Right renal pelvis (tissue), 4 donors: ENCODE results near the gene ANKRD9. TPM values are rescaled to one million over a fixed set of nuclear protein-coding genes. Genes with fewer than 3 reads are reported as not detected.
A peak's percentile ranks its signal among the peaks of the same experiment; 100 is the strongest.
"Not testable (repeated sequence)": the region's sequence is repeated elsewhere in the genome, so short reads cannot be mapped to it uniquely, and the experiment has no call there.

ENCODE experiments used
- DNase-seq, 4 donors: peaks; one replicate each; pipeline ENCODE4 v3.0.0-alpha.2; 2013; ENCODE audit warnings: low read depth in 4 of 4, low spot score in 3 of 4, missing footprints in 1 of 4
- polyA plus RNA-seq, 4 donors: library from polyadenylated mRNA; unstranded; fragments of 120-200 nt; gene quantifications; one replicate each; pipeline ENCODE4 v1.2.1, GENCODE V29; 2013; ENCODE audit not compliant: insufficient read length in 4 of 4

ANKRD9 gene, protein sequence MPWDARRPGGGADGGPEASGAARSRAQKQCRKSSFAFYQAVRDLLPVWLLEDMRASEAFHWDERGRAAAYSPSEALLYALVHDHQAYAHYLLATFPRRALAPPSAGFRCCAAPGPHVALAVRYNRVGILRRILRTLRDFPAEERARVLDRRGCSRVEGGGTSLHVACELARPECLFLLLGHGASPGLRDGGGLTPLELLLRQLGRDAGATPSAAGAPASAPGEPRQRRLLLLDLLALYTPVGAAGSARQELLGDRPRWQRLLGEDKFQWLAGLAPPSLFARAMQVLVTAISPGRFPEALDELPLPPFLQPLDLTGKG
- 1 to 10 TPM; 5.1 to 8.4 (median 5.8) TPM for polyA plus RNA-seq

DNA sequence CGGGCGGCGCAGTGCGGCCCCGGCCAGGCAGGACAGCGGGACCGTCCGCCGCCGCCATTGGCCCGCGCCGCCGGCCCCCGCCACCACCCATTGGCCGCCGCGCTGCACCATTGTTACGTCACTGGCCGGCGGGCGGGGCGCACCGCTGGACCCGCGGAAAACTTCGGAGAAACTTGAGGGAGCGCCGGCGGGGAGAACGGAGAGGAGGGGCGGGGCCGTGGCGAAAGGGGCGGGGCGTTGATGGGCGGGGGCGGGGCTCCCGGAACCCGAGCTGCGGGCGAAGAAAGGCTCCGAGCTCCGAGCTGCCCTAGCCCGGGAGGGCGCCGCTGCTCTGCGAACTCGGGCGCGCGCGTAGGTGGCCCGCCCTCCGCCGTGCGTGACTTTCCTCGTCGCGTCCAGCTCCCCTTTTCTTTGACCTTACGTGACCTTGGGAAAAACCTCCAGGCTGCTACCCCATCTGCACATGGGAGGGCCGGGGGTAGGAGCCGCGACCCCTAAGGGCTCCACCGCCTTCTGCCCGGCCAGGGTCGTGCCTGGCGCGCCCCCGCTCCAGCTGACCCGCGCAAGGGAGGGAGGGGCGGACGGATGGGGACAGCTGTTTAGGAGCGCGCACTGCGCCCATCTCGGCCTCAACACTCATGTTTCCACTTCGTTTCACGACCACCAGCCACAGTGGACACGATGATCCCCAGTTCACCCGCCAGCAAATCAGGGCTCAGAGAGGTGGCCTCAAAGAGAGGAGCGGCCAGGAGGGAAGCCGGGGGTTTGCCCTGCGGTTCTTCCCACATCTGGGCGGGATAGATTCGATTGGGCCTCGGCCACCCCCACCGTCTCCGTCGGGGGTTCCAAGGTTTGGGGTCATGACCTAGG, at the start of gene ANKRD9:
Gene ANKRD9 (minus strand): TSS at position 31 of the 870 bp plus-strand sequence. CDS start 1,887 bp downstream, outside the sequence.
- peak; percentile 79 to 88 (median 82) for DNase-seq

DNA sequence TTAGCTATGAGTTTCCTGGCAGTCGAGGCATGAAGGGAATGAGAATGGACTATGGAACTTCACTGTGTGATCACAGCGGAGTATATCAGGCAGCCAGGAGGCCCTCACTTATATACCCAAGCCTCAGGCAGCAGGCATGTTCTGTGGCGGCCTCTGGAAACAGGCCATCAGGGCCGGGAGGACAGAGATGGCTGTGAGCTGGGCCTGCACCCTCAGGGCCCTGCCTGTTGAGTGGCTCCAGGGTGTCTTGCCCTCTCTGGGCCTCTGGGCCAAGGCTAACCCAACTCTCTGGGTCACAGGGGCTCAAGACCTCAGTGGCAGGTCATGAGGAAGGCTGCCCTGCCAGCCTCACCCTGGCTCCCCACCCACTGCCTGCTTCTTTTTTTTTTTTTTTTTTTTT, 49.0 kb upstream of the ANKRD9 start:
- no peak for DNase-seq

DNA sequence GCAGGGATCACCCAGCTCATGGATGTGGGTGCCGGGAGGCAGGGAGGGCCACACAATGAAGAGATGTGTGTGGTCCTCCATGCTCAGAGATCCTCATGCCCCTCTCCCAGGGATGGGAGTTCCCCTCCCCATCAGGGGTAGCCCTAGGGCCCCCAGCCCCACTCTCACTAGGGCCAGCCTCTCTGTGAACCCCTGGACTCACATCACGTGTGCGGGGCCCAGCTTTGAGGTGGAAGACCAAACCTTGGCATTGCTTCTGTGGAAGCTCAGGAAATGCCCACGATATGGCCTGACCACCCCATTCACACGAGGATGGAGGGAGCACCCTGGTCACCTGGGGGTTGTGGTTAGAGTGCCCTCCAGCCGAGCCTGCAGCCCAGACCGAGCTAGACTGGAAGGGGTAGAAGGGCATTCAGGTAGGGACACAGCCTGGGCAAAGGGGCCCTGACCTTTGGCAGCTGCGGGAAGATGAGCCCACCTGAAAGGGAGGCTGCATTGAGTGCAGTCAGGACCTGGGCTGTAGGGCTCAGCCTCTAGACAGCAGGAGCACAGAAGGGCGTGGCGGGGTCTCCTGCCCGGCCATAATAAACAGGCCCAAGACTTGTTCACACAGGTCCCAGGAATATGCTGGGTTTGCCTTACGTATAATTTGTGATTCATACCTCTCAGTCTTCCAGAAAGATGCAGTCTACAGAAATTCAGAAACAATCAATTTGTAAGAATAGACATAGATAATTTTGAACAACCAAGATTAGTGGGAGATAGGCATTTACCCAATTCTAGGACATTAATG, 48.1 kb upstream of the ANKRD9 start:
- DNase-seq, result no peak

DNA sequence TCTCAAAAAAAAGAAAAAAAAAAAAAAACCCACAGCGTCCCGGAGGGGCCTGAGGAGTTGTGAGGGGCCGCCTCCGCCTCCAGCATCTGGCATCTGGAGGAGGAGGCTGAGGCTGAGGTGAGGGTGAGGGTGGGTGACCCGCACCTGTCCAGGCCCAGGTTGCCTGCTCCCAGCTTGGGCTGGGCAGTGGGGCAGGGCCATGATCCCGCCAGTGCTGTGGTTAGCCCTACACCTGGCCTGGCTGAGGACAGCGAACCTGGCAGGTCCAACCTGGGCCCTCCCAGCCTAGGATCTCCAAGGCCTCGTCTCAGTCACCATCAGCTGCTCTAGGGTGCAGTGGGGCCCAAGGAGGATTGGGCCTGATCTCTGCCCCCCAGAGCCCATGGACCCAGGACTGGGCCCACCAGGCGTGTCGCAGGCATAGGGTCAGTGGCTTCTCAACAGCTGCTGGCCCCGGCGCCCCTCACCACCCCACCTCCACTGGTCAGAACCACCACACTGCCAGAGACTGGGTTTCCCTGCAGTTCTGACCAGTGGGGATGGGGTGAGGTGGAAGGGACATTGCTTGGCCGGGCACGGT, 46.6 kb upstream of the ANKRD9 start:
- DNase-seq, result no peak

DNA sequence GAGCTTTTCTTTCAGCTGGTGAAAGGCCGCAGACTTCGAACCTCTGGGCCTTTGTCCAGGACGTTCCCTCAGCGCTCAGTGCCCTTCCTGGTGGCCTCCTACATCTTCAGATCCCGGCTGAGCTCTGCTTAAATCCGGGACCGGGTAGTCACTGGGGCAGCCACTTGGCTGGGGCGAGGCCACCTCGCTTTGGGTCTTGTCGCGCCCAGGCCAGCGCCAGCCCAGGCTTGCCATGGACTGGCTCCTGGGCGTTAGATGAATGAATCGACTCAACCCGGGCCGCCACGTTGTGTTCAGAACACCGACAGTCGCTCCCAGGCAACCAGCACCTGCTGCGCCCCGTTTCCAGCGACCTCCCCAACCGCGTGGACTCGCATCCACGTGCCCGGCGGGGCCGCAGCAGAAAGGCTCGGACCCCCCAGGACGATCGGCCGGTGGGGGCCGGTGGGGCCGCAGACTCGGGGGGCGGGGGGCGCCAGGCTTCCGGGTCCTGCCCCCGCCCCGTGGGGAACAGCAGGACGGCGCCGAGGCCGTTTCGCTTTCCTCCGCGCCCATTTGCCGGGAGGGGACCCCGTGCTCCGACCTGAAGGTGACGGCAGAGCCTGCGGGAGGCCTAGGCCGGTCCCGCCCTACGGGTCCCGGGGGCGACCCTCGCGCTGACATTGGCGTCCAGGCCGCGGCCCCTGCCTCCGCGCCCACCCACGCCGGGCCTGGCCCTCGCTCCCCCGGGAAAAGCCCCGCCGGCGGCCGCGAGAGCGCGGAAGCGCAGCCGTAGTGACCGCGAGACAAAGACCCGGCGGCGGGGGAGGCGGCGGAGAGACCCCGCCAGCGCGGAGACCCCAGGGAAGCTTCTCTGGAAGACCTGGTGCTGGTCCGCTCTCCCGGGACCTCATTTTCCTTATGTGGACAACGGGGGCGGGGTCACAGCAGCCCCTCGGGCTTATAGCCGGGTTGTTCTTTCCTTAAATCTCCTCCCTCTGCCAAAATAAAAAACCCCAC, 45.5 kb upstream of the ANKRD9 start:
- no peak for DNase-seq

DNA sequence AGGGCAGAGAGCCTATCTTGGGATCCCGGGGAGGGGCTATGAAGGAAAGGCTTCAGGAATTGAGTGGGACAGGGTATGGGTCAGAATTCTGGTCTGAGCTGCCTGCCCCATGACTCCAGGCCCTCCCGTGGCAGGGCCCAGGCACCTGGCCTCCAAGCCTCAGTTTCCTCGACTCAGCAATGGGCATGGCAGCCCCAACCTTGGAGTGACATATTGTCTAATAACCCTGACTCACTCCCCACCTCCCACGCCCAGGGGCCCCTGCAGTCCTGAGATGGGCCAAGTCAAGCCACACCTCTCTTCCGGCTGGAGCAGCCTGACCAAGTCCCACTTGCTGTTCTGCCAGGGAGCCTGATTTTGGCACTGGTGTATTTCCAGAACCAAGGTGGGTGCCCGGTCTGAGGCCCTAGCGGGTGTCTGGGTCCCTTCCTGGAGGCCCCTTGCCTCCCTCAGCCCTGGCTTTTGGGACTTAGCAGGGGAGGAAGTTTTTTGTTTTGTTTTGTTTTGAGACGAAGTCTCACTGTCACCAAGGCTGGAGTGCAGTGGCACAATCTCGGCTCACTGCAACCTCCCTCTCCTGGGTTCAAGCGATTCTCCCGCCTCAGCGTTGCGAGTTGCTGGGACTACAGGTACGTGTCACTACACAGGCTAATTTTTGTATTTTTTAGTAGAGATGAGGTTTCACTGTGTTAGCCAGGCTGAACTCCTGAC, 42.6 kb upstream of the ANKRD9 start:
- DNase-seq, result no peak

DNA sequence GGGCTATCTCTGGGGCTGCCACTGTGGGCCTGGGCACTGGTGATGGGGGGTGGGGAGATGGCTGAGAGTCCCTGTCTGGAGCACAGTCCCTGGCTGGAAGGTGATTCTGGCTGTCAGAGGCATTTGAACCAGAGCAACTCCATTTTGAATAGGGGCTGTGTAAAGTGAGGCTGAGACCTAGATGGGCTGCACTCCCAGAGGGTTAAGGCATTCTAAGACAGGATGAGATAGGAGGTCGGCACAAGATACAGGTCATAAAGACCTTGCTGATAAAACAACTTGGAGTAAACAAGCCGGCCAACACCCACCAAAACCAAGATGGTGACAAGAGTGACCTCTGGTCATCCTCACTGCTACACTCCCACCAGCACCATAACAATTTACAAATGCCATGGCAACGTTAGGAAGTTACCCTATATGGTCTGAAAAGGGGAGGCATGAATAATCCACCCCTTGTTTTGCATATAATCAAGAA, 41.4 kb upstream of the ANKRD9 start:
- DNase-seq, result not testable (repeated sequence)

DNA sequence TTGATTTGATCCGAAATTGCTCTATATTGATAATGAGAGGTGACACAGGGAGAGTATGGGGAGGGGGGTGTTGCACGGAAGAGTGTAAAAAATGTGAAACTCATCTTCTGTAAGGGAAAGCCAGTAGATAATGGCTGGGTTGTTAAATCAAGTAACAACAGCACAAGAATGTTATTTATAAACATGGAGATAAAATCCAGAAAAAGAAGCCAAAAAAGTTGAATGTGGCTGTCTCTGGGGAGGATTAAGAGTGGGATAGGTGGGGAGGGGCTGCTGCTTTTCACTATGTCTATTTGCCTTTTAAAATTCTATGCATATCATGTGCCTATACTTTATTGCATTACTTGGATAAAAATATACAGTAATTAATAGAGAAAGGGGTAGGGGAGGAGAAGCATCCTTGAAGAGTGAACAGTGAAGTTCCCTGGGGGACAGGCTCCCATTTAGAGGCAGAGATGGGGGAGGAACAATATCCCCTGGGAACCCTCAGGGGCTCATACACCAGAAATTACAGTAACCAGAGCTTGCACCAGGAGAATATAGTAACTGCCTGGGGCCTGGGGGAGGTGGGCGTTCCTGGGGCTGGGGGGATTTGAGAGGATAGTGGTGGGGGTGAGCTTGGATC, 39.2 kb upstream of the ANKRD9 start:
- DNase-seq, result no peak

DNA sequence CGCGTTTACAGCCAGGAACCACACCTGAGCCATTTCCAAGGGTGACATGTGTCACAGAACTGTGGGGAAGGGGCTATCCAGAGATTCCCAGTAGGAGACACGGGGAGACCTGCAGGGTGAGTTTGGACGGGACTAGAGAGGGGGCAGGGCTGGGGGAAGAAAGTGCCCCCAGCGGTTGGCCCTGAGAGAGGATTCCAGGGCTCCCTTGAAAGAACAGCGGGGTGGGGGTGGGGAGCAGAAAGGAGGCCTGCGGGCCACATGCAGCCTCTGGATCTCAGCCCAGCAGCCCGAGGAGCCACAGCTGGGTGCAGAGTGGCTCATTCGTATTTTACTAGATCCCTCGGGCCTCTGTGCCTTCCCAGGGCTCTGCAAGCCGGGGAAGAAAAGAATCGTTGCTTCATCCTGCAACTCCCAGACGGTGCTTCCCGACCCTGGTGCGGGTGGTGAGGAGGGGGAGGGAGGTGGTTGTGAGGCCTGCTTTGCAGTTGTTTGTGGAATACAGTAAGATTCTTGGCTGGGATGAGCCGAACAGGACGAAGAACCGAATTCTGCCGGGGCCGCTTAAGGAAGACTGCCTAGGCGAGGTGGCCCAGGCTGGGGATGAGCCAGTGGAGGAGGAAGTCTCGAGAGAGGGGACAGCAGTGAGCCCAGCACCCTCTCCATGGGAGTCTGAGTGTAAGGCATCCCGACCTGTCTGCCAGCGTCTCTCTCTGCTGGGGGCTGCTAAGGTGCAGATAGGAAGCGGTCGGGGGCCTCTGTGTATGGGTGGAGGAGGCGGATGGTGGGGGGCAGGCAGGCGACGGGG, 36.1 kb upstream of the ANKRD9 start:
- DNase-seq, result no peak

DNA sequence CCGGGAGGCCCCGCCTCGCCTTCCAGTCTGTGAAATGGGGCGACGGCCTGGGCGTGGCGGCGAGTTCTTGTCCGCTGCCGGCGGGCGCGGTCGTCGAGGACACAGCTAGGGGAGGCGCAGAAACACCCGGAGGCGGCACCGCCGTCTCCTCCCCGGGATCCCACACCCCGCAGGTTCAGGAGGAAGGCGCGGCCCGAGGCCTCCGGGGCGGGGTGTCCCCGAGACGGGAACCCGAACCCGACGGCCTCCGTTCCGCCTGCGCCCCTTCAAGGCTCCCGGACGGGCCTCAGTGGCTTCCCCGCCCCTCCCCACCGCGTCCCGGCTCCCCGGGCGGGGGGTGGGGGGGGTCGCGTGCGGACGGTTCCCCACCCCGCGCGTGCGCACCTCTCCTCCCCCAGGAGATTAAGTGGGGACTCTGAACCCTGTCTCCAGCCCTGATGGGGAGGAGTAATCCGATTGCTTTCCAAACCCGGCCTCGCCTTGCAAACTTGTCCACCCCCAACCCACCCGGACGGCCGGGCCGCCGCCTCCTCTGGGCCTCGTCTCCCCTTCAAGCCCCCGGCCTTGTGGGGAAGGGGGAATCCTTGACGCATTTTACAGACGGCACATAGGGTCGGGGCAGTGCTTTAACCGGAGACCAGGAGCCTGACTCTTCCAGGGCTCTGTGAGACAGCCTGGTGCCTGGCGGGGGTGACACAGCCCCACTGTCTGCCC, 35.3 kb upstream of the ANKRD9 start:
- DNase-seq, result no peak

DNA sequence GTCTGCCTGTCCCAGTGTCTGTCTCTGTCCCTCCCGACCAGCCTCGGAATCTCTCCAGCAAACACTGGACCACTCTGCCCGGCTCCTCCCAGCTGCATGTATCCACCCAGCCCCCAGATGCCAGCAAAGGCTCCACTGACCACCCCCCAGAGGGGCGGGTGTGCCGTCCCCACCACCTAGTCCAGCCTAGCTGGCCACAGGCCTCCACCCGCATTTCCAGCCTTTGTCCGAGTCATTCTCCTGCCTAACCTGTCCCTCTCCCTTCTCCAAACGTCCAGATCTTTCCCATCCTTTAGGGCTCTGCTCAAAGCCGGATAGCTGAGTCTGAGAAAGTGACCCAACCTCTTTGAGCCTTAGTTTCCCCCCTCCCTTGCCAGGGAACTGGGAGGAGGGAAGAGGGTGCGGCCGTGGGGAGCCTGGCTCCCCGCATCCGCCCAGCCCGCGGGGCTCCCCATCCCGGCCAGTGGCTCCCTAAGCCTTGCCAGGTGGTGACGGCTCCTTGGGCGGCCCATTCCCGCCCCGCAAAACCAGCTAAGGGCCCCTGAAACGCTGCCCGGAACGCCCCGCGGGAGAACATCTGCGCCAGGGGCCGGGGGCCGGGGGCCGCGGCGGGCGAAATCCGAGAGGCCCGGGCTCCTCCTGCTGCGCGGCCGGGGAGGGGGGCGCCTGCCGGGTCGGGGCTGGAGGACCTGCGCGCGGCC, 34.6 kb upstream of the ANKRD9 start:
- no peak for DNase-seq

DNA sequence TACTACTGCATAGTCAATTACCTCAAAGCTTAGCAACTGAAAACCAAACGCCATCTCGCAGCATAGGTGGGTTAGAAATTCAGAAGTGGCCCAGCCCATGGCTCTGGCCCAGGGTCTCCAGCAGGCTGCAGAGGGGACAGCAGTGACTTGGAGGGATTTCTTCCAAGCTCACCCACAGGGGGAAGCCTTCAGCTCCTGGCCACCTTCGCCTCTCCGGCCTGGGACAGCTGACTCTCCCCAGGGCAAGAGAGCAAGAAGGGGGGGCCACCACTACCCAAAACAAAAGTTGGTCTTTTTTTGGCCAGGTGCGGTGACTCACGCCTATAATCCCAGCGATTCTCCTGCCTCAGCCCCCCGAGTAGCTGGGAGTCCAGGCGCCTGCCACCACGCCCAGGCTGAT, 32.2 kb upstream of the ANKRD9 start:
- DNase-seq, result no peak

DNA sequence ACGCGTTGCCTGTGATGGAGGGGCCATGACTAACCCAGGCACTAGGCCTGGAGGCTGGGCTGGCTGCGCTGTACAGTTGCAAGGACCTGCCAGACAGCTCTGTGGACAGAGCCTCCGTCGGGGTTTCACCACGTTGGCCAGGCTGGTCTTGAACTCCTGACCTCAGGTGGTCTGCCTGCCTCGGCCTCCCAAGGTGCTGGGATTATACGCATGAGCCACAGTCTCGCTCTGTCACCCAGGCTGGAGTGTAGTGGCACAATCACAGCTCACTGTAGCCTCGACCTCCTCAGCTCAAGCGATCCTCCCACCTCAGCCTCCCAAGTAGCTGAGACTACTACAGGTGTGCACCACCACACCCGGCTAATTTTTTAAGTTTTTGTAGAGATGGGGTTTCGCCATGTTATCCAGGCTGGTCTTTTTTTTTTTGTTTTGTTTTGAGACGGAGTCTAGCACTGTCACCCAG, 31.5 kb upstream of the ANKRD9 start:
- not testable (repeated sequence) for DNase-seq

DNA sequence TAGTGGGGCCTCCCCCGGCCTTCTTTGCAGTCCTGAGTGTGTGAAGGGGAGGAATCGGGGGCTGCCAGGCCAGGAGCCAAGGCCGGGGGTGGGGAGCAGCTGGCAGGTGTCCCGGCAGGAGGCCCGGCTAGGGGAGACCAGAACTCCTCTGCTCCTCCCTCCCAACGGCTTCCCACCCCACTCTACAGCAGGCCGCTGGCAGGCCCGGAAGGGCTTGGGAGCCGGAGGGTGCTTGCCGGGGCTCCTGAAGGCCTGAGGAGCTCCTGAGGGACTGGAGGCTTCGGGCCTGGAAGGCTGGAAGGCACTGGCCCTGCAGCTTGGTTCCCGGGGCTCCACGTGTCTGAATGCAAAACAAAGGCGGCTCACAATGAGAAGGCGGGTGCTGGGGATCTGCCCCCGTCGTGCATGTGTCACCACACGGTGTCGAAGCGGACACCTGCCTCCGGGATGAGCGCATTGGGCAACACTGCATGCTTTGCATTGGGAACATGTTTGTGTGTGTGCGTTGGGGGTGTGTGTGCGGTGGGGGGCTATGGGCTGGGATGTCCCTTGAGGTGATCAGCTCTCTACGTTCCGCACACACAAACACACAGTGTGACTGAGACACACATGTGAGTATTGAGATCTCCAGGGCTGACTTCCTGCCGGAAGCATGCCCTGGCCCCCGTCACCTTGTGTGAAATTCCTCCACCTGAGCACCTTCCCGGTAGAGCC, 30.9 kb upstream of the ANKRD9 start:
- DNase-seq, result no peak
